ENCODE data around the gene OR10H4. TPM values are rescaled to one million over a fixed set of nuclear protein-coding genes. Genes with fewer than 3 reads are reported as not detected.

Gene OR10H4
- polyA plus RNA-seq, 1 donor from 2014 or later, result not detected

GRCh38 chr19:15992014-15992413 is 43.2 kb downstream of the OR10H4 start:
- Histone ChIP-seq H3K27ac (ENCODE audit: low read length) (no peak overlapping the region), H3K4me3 (ENCODE audit: low read length) (no peak overlapping the region), H3K27me3 (ENCODE audit: insufficient read depth, low read depth, low read length) (no peaks in the 10 kb centered on the region), H3K9ac (ENCODE audit: low read length) (no peak overlapping the region), H3K36me3 (ENCODE audit: insufficient read depth, low read length) (no peaks in the 10 kb centered on the region), H3K9me3 (ENCODE audit: low read length) (no peaks in the 10 kb centered on the region), H3K4me2 (ENCODE audit: low read length) (no peak overlapping the region), H3K9me2 (ENCODE audit: insufficient read depth, low read length) (no peaks in the 10 kb centered on the region), H2AFZ (ENCODE audit: low read depth, low read length) (no peak overlapping the region), H4K20me1 (ENCODE audit: insufficient read depth) (no peaks in the 10 kb centered on the region), H3F3A (ENCODE audit: insufficient read depth, low read length, poor library complexity, severe bottlenecking) (no peaks in the 10 kb centered on the region), H3K79me2 (replicated peaks; ENCODE audit: insufficient read depth, low read length) (no peaks in the 10 kb centered on the region)
- no peak for TF ChIP-seq POLR2AphosphoS5 (IDR thresholded peaks at IDR 0.05)
- TF ChIP-seq REST (IDR thresholded peaks at IDR 0.05; ENCODE audit: borderline replicate concordance), result no peak

GRCh38 chr19:15995536-15995935 is 46.7 kb downstream of the OR10H4 start:
- Histone ChIP-seq H3K9ac (ENCODE audit: low read length) (no peak overlapping the region), H3K9me3 (ENCODE audit: low read length) (no peaks in the 10 kb centered on the region), H3K9me2 (ENCODE audit: insufficient read depth, low read length) (no peaks in the 10 kb centered on the region), H3F3A (ENCODE audit: insufficient read depth, low read length, poor library complexity, severe bottlenecking) (no peaks in the 10 kb centered on the region), H3K4me3 (ENCODE audit: low read length) (no peak overlapping the region), H4K20me1 (ENCODE audit: insufficient read depth) (no peaks in the 10 kb centered on the region), H3K27ac (ENCODE audit: low read length) (no peak overlapping the region), H2AFZ (ENCODE audit: low read depth, low read length) (no peak overlapping the region), H3K79me2 (replicated peaks; ENCODE audit: insufficient read depth, low read length) (no peaks in the 10 kb centered on the region), H3K4me2 (ENCODE audit: low read length) (no peak overlapping the region), H3K27me3 (ENCODE audit: insufficient read depth, low read depth, low read length) (no peaks in the 10 kb centered on the region), H3K36me3 (ENCODE audit: insufficient read depth, low read length) (no peaks in the 10 kb centered on the region)
- TF ChIP-seq SMC3 (conservative IDR thresholded peaks at IDR 0.05; ENCODE audit: poor library complexity) (no peak), EP300 (conservative IDR thresholded peaks at IDR 0.05; ENCODE audit: poor library complexity, severe bottlenecking) (no peak), REST (IDR thresholded peaks at IDR 0.05; ENCODE audit: borderline replicate concordance) (no peak), CTCF (IDR thresholded peaks at IDR 0.05; ENCODE audit: poor library complexity, severe bottlenecking) (no peak), RAD21 (conservative IDR thresholded peaks at IDR 0.05) (no peak), TAF1 (IDR thresholded peaks at IDR 0.05; ENCODE audit: low read depth) (no peak), EZH2 (IDR thresholded peaks at IDR 0.05; ENCODE audit: borderline replicate concordance, insufficient read depth, low read length, poor library complexity, severe bottlenecking) (no peak), POLR2AphosphoS5 (IDR thresholded peaks at IDR 0.05) (no peak), MXI1 (conservative IDR thresholded peaks at IDR 0.05; ENCODE audit: poor library complexity, severe bottlenecking) (no peak)
